Measurements from ENCODE around the gene HTR2B. TPM values are rescaled to one million over a fixed set of nuclear protein-coding genes. Genes with fewer than 3 reads are reported as not detected.
A peak's percentile ranks its signal among the peaks of the same experiment; 100 is the strongest.

HTR2B gene
- total and polyA plus RNA-seq, 2 of the 13 experiments (the other 11 are each of a cell fraction or from before 2014, with no cell fraction given) = 0.08 TPM; not detected in 1

GRCh38 chr2:231065966-231066365, 58.9 kb downstream of the HTR2B start (continued):
- TF ChIP-seq TSC22D2 (CRISPR knock-in tag; IDR thresholded peaks at IDR 0.05; ENCODE audit: borderline replicate concordance) = no peak
- TF ChIP-seq, protein P1, sequence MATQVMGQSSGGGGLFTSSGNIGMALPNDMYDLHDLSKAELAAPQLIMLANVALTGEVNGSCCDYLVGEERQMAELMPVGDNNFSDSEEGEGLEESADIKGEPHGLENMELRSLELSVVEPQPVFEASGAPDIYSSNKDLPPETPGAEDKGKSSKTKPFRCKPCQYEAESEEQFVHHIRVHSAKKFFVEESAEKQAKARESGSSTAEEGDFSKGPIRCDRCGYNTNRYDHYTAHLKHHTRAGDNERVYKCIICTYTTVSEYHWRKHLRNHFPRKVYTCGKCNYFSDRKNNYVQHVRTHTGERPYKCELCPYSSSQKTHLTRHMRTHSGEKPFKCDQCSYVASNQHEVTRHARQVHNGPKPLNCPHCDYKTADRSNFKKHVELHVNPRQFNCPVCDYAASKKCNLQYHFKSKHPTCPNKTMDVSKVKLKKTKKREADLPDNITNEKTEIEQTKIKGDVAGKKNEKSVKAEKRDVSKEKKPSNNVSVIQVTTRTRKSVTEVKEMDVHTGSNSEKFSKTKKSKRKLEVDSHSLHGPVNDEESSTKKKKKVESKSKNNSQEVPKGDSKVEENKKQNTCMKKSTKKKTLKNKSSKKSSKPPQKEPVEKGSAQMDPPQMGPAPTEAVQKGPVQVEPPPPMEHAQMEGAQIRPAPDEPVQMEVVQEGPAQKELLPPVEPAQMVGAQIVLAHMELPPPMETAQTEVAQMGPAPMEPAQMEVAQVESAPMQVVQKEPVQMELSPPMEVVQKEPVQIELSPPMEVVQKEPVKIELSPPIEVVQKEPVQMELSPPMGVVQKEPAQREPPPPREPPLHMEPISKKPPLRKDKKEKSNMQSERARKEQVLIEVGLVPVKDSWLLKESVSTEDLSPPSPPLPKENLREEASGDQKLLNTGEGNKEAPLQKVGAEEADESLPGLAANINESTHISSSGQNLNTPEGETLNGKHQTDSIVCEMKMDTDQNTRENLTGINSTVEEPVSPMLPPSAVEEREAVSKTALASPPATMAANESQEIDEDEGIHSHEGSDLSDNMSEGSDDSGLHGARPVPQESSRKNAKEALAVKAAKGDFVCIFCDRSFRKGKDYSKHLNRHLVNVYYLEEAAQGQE (IDR thresholded peaks at IDR 0.05; ENCODE audit: borderline replicate concordance in 1 of 2, low read depth in 1 of 2, low read length in 2 of 2) = no peak
- TF ChIP-seq ATM (IDR thresholded peaks at IDR 0.05; ENCODE audit: borderline replicate concordance) = peak; percentile 76; the same call in 1 of the 2 replicates
- no peak for TF ChIP-seq ZNF441 (CRISPR knock-in tag; IDR thresholded peaks at IDR 0.05; ENCODE audit: borderline replicate concordance)
- TF ChIP-seq DNMT1 (CRISPR knock-in tag; IDR thresholded peaks at IDR 0.05) = no peak
- no peak for TF ChIP-seq GLI4 (CRISPR knock-in tag; IDR thresholded peaks at IDR 0.05; ENCODE audit: borderline replicate concordance)
- no peak for TF ChIP-seq SMAD9 (CRISPR knock-in tag; IDR thresholded peaks at IDR 0.05)
- TF ChIP-seq CENPT (CRISPR knock-in tag; IDR thresholded peaks at IDR 0.05; ENCODE audit: low read depth) = no peak
- TF ChIP-seq RXRB (CRISPR knock-in tag; IDR thresholded peaks at IDR 0.05; ENCODE audit: borderline replicate concordance) = peak; percentile 94
- no peak for TF ChIP-seq CBX2 (IDR thresholded peaks at IDR 0.05; ENCODE audit: low read depth, low read length)
- TF ChIP-seq CBX2 (CRISPR knock-in tag; IDR thresholded peaks at IDR 0.05; ENCODE audit: low read depth) = no peak
- TF ChIP-seq FLYWCH1 (CRISPR knock-in tag; IDR thresholded peaks at IDR 0.05) = no peak
- TF ChIP-seq NFAT5 (CRISPR knock-in tag; IDR thresholded peaks at IDR 0.05) = no peak
- TF ChIP-seq SKI (IDR thresholded peaks at IDR 0.05; ENCODE audit: partially characterized antibody) = no peak
- no peak for TF ChIP-seq ZBTB3 (CRISPR knock-in tag; IDR thresholded peaks at IDR 0.05; ENCODE audit: borderline replicate concordance, low read depth)
- TF ChIP-seq ZNF543 (CRISPR knock-in tag; IDR thresholded peaks at IDR 0.05) = no peak
- TF ChIP-seq ZBTB25 (CRISPR knock-in tag; IDR thresholded peaks at IDR 0.05) = peak; percentile 77

Measured in HepG2 (cell line).